ENCODE results near the gene MFSD12.
A peak's percentile ranks its signal among the peaks of the same experiment; 100 is the strongest.

MFSD12 gene

GRCh38 chr19:3577723-3578344 lies 20.4 kb upstream of the MFSD12 start:
- ChIA-PET POLR2A (interaction anchor here (0.6 kb wide), 1 partner anchor 23 kb away, joined by 7 read pairs; no protein-coding TSS in a partner anchor), CTCF (no interaction called here)
- Histone ChIP-seq H3K36me3 (ENCODE audit: control insufficient read depth in 2 of 2, insufficient read depth in 1 of 2, low read length in 2 of 2) (peaks cover 9 to 19% of the 10 kb centered on the region in 2 experiments; a peak in 2 of 3 replicates), H3K4me1 (ENCODE audit: control insufficient read depth, insufficient read depth, low read length) (no peaks in the 10 kb centered on the region), H3K9me3 (ENCODE audit: control insufficient read depth, insufficient read depth, low read depth, low read length) (no peaks in the 10 kb centered on the region), H3K27ac (ENCODE audit: extremely low read depth, low read depth, low read length) (no peak overlapping the region), H3K4me3 (ENCODE audit: low read depth, low read length) (no peak overlapping the region)
- TF ChIP-seq KLF8 (tag by site-specific recombination; IDR thresholded peaks at IDR 0.05) (peak; percentile 54; the same call in 1 of the 2 replicates), KLF1 (tag by site-specific recombination; IDR thresholded peaks at IDR 0.05) (peak; percentile 40; the same call in 1 of the 2 replicates), ZNF169 (tag by site-specific recombination; IDR thresholded peaks at IDR 0.05) (no peak), ZNF211 (tag by site-specific recombination; IDR thresholded peaks at IDR 0.05; ENCODE audit: low read depth) (no peak)

DNA sequence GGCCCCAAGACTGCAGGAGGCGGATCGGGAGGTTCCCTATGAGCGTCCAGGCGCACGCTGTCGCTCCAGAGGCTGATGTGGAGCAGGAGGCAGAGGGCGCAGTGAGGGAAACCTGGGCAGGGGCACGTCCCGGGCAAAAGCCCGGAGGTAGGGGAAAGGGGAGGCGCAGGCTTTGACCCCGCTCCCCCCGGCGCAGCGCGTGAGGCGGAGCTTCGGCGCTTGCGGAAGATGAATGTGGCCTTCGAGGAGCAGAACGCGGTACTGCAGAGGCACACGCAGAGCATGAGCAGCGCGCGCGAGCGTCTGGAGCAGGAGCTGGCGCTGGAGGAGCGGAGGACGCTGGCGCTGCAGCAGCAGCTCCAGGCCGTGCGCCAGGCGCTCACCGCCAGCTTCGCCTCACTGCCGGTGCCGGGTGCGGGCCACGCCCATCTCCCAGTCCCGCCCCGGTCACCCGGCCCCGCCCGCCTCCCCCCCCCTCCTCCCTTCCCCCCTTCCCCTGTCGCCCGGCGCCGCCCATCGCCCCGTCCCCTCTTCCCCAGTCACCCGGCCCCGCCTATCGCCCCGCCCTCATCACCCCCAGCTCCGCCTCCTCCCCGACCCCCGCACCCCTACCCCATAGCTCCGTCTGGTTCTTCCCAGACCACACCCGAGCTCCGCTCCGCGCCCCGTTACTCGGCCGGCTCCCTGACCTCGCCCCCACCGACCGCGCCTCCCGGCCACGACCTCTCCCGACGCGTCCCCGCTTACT lies 19.5 kb upstream of the MFSD12 start:
- H3K4me1 ChIP-seq (ENCODE audit: control insufficient read depth, insufficient read depth, low read length), result no peaks in the 10 kb centered on the region
- CTCF ChIA-PET, result interaction anchor here (0.5 to 2.4 kb wide), 2 partner anchors 9 to 277 kb away, joined by 5 to 6 read pairs; partner anchors contain the start of gene GIPC3

More for the DNA sequence above, 19.5 kb upstream of the MFSD12 start:
- peaks cover 9 to 19% of the 10 kb centered on the region in 2 experiments; a peak in 2 of 3 replicates for H3K36me3 ChIP-seq (ENCODE audit: control insufficient read depth in 2 of 2, insufficient read depth in 1 of 2, low read length in 2 of 2)
- TF ChIP-seq ZNF423 (tag by site-specific recombination; IDR thresholded peaks at IDR 0.05), result no peak
- TF ChIP-seq ZNF785 (tag by site-specific recombination; IDR thresholded peaks at IDR 0.05), result no peak
- TF ChIP-seq BCL11A (tag by site-specific recombination; IDR thresholded peaks at IDR 0.05; ENCODE audit: low read depth), result no peak
- TF ChIP-seq RBAK (tag by site-specific recombination; IDR thresholded peaks at IDR 0.05), result no peak
- TF ChIP-seq, protein P1, sequence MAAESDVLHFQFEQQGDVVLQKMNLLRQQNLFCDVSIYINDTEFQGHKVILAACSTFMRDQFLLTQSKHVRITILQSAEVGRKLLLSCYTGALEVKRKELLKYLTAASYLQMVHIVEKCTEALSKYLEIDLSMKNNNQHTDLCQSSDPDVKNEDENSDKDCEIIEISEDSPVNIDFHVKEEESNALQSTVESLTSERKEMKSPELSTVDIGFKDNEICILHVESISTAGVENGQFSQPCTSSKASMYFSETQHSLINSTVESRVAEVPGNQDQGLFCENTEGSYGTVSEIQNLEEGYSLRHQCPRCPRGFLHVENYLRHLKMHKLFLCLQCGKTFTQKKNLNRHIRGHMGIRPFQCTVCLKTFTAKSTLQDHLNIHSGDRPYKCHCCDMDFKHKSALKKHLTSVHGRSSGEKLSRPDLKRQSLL (tag by site-specific recombination; IDR thresholded peaks at IDR 0.05), result 0 out of 2 replicates have a peak, but pooled peaks have one; percentile 23
- no peak for TF ChIP-seq ZNF2 (tag by site-specific recombination; IDR thresholded peaks at IDR 0.05)
- no peak for TF ChIP-seq TSHZ1 (tag by site-specific recombination; IDR thresholded peaks at IDR 0.05; ENCODE audit: borderline replicate concordance)
- peak; percentile 83 for TF ChIP-seq KLF8 (tag by site-specific recombination; IDR thresholded peaks at IDR 0.05)
- TF ChIP-seq ZNF585B (tag by site-specific recombination; IDR thresholded peaks at IDR 0.05), result no peak
- TF ChIP-seq, protein P2, sequence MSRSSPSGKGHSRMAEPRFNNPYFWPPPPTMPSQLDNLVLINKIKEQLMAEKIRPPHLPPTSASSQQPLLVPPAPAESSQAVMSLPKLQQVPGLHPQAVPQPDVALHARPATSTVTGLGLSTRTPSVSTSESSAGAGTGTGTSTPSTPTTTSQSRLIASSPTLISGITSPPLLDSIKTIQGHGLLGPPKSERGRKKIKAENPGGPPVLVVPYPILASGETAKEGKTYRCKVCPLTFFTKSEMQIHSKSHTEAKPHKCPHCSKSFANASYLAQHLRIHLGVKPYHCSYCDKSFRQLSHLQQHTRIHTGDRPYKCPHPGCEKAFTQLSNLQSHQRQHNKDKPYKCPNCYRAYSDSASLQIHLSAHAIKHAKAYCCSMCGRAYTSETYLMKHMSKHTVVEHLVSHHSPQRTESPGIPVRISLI (tag by site-specific recombination; IDR thresholded peaks at IDR 0.05), result no peak
- TF ChIP-seq ZNF202 (tag by site-specific recombination; IDR thresholded peaks at IDR 0.05; ENCODE audit: borderline replicate concordance), result no peak
- TF ChIP-seq ZNF600 (tag by site-specific recombination; IDR thresholded peaks at IDR 0.05), result peak; percentile 49
- TF ChIP-seq ZNF580 (tag by site-specific recombination; IDR thresholded peaks at IDR 0.05), result no peak
- no peak for TF ChIP-seq ZNF626 (tag by site-specific recombination; IDR thresholded peaks at IDR 0.05)
- no peak for TF ChIP-seq GFI1B (tag by site-specific recombination; IDR thresholded peaks at IDR 0.05)
- TF ChIP-seq ZNF555 (tag by site-specific recombination; conservative IDR thresholded peaks at IDR 0.05), result no peak
- peak; percentile 50; the same call in 1 of the 2 replicates for TF ChIP-seq KLF1 (tag by site-specific recombination; IDR thresholded peaks at IDR 0.05)
- H3K9me3 ChIP-seq (ENCODE audit: control insufficient read depth, insufficient read depth, low read depth, low read length), result no peaks in the 10 kb centered on the region
- H3K27ac ChIP-seq (ENCODE audit: extremely low read depth, low read depth, low read length), result no peak overlapping the region
- POLR2A ChIA-PET, result no interaction called here
- no peak overlapping the region for H3K4me3 ChIP-seq (ENCODE audit: low read depth, low read length)

All from HEK293 (cell line).